ENCODE results near the gene HIVEP3.

Gene HIVEP3

DNA sequence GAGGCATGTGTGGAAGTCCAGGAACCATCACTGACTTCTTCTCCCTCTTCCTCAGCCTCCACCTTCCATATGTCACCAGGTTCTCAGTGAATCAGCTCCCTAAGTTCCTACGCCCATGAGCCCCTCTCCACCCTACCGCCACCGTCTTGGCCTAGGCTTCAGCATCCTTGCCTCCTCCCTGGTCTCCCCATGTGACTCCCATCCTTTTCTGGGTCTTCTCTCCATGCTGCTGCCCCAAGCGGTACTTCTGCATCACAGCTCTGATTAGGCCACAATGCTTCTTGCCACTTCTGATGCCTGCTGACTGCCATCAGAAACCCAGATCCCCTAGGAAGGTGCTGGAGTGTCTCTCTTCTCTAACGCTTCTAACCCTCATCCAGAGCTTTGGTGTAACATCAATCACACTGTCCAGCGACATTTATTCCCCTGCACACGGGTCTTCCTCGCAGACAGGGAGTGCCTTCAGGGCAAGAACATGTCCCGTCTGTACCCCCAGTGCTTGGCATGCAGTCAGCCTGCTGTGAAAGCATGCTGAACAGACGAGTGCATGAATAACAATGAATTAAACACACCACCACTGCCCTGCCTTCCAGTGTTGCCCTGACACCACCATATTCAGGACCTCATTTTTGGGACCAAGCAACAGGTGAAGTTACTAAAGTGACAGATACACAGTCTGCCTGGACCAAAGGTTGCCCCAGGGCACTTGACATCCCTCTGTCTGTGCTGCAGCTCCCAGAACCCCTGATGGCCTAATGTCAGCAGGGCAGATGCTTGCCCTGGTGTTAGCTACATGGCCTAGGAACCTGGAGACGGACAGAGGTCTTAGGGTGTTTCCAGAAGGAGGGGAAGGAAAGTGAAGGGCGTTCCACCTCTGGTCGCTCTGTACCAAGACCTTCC lies 275.6 kb downstream of the HIVEP3 start:
- DNase-seq: no peak

DNA sequence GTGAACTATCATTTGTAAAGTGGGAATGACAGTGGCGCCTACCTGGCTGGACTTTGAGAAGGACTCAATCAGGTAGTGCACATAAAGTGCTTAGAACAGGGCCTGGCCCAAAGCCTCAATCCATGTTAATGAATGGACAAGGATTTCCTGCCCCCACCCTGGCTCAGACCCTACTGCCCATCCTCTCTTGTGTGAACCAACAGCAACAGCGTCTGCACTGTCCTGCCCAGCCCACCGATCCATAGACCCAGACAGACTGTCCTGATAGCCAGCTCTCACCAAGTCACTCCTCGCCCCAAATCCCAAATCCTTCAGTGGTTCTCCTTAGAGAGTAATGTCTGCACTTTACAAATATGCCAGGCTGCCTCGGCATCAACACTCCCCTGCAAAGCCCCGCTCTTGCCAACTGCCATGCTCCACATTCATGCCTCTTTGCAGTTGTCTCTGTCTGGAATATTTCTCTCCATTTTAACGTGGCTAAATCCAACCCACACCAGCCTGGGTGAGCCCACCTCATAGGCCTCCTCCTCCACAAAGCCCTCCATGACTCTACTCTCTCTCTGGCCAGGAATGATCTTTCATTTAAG lies 276.7 kb downstream of the HIVEP3 start:
- DNase-seq: no peak

GRCh38 chr1:41641475-41641814 lies 277.3 kb downstream of the HIVEP3 start:
- no peak for DNase-seq

DNA sequence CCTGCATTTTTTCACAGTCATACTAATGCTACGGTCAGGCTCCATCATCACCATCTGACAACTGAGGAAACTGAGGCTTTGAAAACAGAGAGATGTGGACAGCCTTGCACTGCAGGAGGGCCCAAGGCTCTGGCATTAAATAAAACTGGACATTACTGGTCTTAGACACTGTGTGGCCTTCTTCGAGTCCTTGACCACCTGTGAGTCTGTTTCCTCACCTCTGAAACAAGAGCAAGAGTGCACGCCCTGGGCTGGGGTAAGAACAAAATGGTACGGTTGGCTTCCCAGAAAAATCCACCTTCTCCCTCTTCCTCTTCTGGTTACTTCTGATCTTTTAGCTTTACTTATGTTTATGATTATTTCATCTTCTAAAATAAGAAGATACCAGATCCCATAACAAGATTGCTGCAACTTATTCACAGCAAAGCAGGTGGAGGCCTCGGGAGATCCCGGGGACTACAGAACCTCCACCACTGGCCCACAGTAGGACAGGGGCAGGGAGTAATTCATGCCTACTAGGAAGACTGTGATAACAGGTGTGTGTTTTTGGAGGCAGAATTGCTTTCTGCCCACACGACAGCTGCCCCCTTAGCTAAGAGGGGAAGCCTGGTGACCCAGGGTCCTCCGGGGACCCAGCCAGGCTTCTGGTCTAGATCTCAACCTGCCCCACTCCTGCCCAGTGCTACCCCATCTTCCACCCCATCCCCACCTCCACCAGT lies 277.8 kb downstream of the HIVEP3 start:
- DNase-seq: no peak

- DNase-seq: no peak
These were observed 278.5 kb downstream of the HIVEP3 start for GRCh38 chr1:41640141-41640751.

GRCh38 chr1:41639332-41639936 lies 279.3 kb downstream of the HIVEP3 start:
- DNase-seq: no peak

DNA sequence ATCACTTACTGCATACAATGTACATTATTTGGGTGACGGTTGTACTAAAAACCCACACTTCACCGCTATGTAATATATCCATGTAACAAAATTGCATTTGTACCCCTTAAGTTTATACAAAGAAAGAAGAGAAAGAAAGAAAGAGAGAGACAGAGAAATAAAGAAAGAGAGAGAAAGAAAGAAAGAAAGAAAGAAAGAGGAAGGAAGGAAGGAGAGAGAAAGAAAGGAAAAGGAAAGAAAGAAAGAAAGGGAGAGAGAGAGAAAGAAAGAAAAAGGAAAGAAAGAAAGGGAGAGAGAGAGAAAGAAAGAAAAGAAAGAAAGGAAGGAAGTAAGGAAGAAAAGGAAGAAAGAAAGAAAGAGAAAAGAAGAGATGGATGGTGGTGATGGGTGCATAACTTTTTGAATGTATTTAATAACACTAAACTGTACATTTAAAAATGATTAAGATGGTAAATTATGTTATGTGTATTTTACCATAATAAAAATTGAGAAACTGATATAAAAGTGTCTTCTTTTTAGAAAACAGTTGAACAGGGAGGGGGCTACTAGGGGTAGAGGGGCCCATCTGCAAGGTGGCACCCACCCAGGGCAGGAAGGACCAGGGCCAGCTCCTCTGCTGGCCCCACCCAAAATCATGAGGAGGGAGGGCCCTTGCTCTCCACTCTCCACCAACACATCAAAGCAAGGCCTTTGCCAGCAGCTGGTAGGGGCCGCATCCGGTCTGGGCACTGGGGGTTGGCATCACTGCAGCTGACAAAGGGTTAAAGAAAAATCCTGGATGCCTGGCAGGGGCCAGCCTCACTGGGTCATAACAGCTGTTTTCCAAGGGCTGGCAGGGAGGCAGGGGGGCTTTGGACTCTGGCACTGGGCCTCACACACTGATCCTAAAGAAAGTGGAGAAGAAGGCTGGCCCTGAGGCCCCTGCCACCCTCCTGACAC lies 280.4 kb downstream of the HIVEP3 start:
- DNase-seq: no peak

DNA sequence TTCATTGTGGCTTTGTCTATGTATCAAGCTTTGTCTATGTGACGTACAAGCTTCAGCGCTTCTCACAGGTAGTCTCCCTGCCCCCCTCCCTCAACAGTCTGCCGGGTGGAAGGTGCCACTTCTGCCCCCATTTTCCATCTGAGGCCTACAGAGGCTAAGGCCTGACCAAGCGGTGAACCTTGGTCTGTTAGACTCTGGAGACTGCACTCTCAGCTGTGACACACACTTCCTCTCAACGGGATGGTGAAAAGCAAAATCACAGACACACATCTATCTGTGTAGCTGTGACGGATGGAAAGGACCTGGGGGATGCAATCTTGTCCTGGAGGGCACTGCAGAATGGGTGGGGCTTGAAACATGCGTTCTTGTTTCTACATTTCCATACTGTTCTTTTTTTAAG lies 281.4 kb downstream of the HIVEP3 start:
- no peak for DNase-seq

GRCh38 chr1:41633764-41634163 lies 285.0 kb downstream of the HIVEP3 start:
- DNase-seq: no peak

DNA sequence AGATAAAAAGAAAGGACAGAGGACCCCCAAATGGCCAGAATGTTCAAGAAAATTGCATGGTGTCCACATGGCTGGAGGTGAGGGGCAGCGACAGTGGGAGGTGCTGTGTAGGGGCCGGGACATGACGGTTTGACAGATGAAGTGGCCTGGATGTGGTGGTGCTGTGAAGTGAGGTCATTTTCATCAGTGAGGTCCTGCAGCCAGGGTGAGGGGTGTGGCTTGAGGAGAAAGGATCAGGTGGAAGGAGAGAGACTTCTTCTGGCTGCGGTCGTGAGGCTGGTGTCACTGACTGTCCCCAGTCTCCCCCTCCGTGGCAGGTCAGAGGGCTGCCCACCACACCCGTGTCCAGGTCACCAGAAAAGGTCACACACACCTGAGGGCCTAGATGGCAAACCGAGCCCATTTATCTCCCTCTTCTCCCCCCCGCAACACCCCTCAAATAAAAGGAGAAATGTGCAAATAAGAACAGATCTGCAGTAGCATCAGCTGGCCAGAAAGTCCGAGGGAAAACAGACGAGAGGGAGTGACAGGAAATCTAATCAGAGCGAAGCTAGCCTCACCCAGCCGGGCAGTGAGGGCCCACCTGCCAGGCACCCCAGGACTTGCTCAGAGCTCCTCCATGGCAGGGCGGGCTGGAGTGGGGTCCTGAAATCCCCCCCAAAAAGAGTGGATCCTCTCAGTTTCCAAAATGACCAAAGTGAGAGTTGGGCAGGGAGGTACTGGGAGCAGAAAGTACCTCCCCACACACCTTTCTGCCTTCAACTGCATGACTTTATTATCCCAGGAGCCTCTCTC lies 285.7 kb downstream of the HIVEP3 start:
- no peak for DNase-seq

- DNase-seq: no peak
These were observed 286.8 kb downstream of the HIVEP3 start for GRCh38 chr1:41631971-41632370.

GRCh38 chr1:41631154-41631553 lies 287.6 kb downstream of the HIVEP3 start:
- no peak for DNase-seq

- DNase-seq: no peak
These were observed 289.2 kb downstream of the HIVEP3 start for GRCh38 chr1:41629571-41629970.

DNA sequence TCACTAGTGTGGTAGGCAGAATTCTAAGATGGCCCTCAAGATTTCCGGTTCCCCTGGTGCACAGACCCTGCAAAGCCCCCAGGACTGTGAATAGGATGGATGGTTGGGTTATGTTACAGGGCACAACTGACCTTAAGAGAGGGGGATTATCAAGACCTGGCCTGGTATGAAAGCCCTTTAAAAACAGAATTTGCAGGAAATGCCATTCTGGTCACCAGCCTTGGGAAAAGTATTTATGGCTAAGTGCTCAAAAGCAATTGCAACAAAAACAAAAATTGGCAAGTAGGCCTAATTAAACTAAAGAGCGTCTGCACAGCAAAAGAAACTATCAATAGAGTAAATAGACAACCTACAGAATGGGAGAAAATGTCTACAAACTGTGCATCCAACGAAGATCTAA lies 289.6 kb downstream of the HIVEP3 start:
- DNase-seq: no peak

- no peak for DNase-seq
These were observed 291.0 kb downstream of the HIVEP3 start for GRCh38 chr1:41627491-41628280.

GRCh38 chr1:41626616-41627375 lies 291.9 kb downstream of the HIVEP3 start:
- DNase-seq: no peak

DNA sequence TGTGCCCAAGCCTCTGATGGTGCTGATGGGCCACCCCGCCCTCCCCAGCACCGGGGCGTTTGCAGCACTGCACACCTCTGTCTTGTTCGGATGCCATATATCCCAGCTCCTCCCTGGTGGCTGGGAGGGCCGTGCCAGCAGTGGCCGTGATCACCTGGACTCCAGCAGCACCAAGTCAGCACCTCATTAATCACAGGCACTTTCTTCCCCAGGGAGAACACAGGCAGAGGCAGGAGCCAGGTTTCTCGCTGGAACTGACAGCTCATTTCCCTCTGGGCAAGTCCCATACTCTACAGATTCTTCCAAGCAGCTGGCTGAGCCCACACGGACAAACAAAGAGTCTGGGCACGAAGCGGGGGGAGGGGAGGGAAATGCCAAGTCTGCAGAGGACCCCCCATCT lies 292.6 kb downstream of the HIVEP3 start:
- no peak for DNase-seq

DNA sequence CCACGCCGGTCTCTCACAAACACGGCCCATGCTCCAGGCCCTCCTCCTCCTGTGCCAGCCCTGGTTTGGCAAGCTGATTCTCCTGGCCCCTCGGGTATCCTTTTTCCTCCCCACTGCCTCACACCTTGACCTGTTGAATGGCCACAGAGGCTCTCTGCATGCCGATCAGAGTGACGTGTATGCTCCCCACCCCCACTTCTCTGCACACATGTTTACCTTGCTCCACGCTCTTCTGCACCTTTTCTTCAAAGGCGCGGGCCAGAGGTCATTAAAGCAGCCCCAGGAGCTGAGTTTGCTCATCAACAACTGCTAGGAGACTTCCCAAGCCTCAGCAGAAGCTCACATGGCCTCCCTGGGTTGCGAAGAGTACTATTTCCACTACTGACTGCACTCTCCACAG lies 295.0 kb downstream of the HIVEP3 start:
- DNase-seq: no peak
